K562 (cell line): Measurements from ENCODE around the gene HTT-AS. TPM values are rescaled to one million over a fixed set of nuclear protein-coding genes. Genes with fewer than 3 reads are reported as not detected.

Source experiments
- ATAC-seq: fragments of 200-7000 bp; cut with Tn5 transposase; 3 replicates; pipeline ENCODE4 v1.9.1; 2020; ENCODE audit warnings: moderate library complexity
- BruUV-seq: library from RNA; stranded (reverse); fragments of 400-500 nt; replicated peaks from 2 replicates; lab custom pipeline; 2021; lab: Mats Ljungman, UMichigan
- CTCF ChIA-PET: fragments of 300-600 bp; formaldehyde crosslinking; extraction: SDS; loops from one replicate; lab custom pipeline; 2021; ENCODE audit warnings: low intra/inter-chr PET ratio; lab: Yijun Ruan, JAX
- POLR2A ChIA-PET: fragments of 300-600, 350-650 bp; sonication (Branson Sonifier 250); formaldehyde crosslinking; extraction: SDS; loops from one replicate; lab custom pipeline; 2021; ENCODE audit warnings: antibody characterized with exemption, inconsistent platforms; lab: Yijun Ruan, JAX
- DNase-seq, 4 experiments: peaks; one replicate each; pipeline versions ENCODE4 v3.0.0 to v3.0.0-alpha.2; 2011 to 2018; ENCODE audit warnings: low spot score in 3 of 4, mixed read lengths in 3 of 4; ENCODE audit errors: extremely low read depth in 1 of 4
- FAIRE-seq: peaks from 2 replicates; lab custom pipeline; 2011; peaks lifted over from hg19 to GRCh38; lab: Jason Lieb, UNC
- H2AFZ ChIP-seq: 2 replicates; pipeline ENCODE4 v1.6.0; 2011; ENCODE audit warnings: low read depth, low read length, control low read depth, inconsistent platforms
- H3K27ac ChIP-seq: fragments of 200-600 bp; 3 replicates; pipeline ENCODE4 v1.8.0; 2011; ENCODE audit warnings: low read depth, mild to moderate bottlenecking, control low read depth, inconsistent platforms, low read length, moderate library complexity, mixed read lengths; ENCODE audit errors: extremely low read depth
- H3K27me3 ChIP-seq, 2 experiments: fragments of 300-600 bp in 1 of 2; 2 replicates in 1 of 2; 3 replicates in 1 of 2; pipeline versions ENCODE4 v1.6.0 to v1.8.0; 2011; ENCODE audit warnings: inconsistent platforms in 2 of 2, low read length in 2 of 2, mild to moderate bottlenecking in 1 of 2, mixed read lengths in 1 of 2, moderate library complexity in 1 of 2; ENCODE audit not compliant: control insufficient read depth in 2 of 2, insufficient read depth in 2 of 2
- H3K36me3 ChIP-seq: fragments of 300-600 bp; 3 replicates; pipeline ENCODE4 v1.8.0; 2011; ENCODE audit warnings: mild to moderate bottlenecking, low read length, inconsistent platforms; ENCODE audit not compliant: control insufficient read depth, insufficient read depth
- H3K4me1 ChIP-seq, 2 experiments: fragments of 200-600 bp in 1 of 2; replicated peaks in 1 of 2; 2 replicates in 1 of 2; 3 replicates in 1 of 2; pipeline versions ENCODE4 v1.5.1 to v1.8.0; 2011; ENCODE audit warnings: inconsistent platforms in 2 of 2, low read length in 2 of 2, mild to moderate bottlenecking in 1 of 2, mixed read lengths in 1 of 2, moderate library complexity in 1 of 2; ENCODE audit not compliant: control insufficient read depth in 2 of 2, insufficient read depth in 2 of 2
- H3K4me2 ChIP-seq: 2 replicates; pipeline ENCODE4 v1.6.1; 2011; ENCODE audit warnings: low read length, control low read depth, inconsistent platforms, mixed read lengths; ENCODE audit not compliant: insufficient read depth
- H3K4me3 ChIP-seq: fragments of 200-600 bp; sonication (generic), shearing (Covaris generic); 2 replicates; pipeline ENCODE4 v1.5.1; 2016; ENCODE audit warnings: control low read depth, inconsistent platforms
- H3K79me2 ChIP-seq: fragments of 200-600 bp; 3 replicates; pipeline ENCODE4 v1.8.0; 2011; ENCODE audit warnings: low read length, inconsistent platforms; ENCODE audit not compliant: control insufficient read depth, insufficient read depth
- H3K9ac ChIP-seq, 2 experiments: 2 replicates each; pipeline versions ENCODE4 v1.6.0 to v1.6.1; 2011; ENCODE audit warnings: low read depth in 2 of 2, low read length in 2 of 2, control low read depth in 1 of 2, inconsistent platforms in 1 of 2, mild to moderate bottlenecking in 1 of 2, mixed read lengths in 1 of 2; ENCODE audit not compliant: insufficient read depth in 1 of 2
- H3K9me1 ChIP-seq: one replicate; pipeline ENCODE4 v1.6.0; 2011; ENCODE audit warnings: inconsistent platforms, mild to moderate bottlenecking, low read length, moderate library complexity; ENCODE audit not compliant: control insufficient read depth, insufficient read depth
- H3K9me3 ChIP-seq: replicated peaks from 2 replicates; pipeline ENCODE4 v1.5.1; 2011; ENCODE audit warnings: low read depth, low read length, inconsistent platforms; ENCODE audit not compliant: control insufficient read depth, insufficient read depth
- H4K20me1 ChIP-seq: replicated peaks from 2 replicates; pipeline ENCODE4 v1.6.1; 2011; ENCODE audit warnings: low read length, inconsistent platforms, mixed read lengths; ENCODE audit not compliant: control insufficient read depth, insufficient read depth
- FOXA1 ChIP-seq: fragments of 450-650 bp; IDR thresholded peaks from 2 replicates; pipeline ENCODE4 v1.6.1; 2016; ENCODE audit warnings: mild to moderate bottlenecking, borderline replicate concordance
- FUS ChIP-seq: fragments of 200-400 bp; formaldehyde crosslinking; optimal IDR thresholded peaks from 2 replicates; pipeline ENCODE3; 2017; ENCODE audit warnings: low read depth, low read length
- KAT7 ChIP-seq: sonication (generic); formaldehyde crosslinking; IDR thresholded peaks from 2 replicates; pipeline ENCODE4 v1.8.0; 2022; ENCODE audit warnings: missing genetic modification reagents, mild to moderate bottlenecking, borderline replicate concordance
- MEIS2 ChIP-seq: fragments of 450-650 bp; IDR thresholded peaks from 2 replicates; pipeline ENCODE4 v1.6.1; 2014; ENCODE audit warnings: mild to moderate bottlenecking; ENCODE audit not compliant: partially characterized antibody
- PHF20 ChIP-seq: fragments of 450-650 bp; IDR thresholded peaks from 2 replicates; pipeline ENCODE4 v1.6.1; 2018; ENCODE audit not compliant: partially characterized antibody
- PHF21A ChIP-seq: fragments of 450-650 bp; IDR thresholded peaks from 2 replicates; pipeline ENCODE4 v1.6.1; 2017; ENCODE audit warnings: low read depth, borderline replicate concordance
- PPARD ChIP-seq: fragments of 250-450 bp; sonication (Bioruptor Pico); IDR thresholded peaks from 2 replicates; pipeline ENCODE4 v1.8.0; 2022; ENCODE audit warnings: inconsistent platforms, mild to moderate bottlenecking, moderate library complexity
- RFX5 ChIP-seq: IDR thresholded peaks from 2 replicates; pipeline ENCODE4 v1.6.1; 2011; ENCODE audit warnings: low read depth, mild to moderate bottlenecking, improper control_type of control experiment, low read length
- SMAD4 ChIP-seq: fragments of 250-450 bp; sonication (Bioruptor Pico); conservative IDR thresholded peaks from 2 replicates; pipeline ENCODE4 v1.8.0; 2021; ENCODE audit warnings: inconsistent platforms, mild to moderate bottlenecking, moderate library complexity
- SOX6 ChIP-seq: fragments of 450-650 bp; IDR thresholded peaks from 2 replicates; pipeline ENCODE4 v1.6.1; 2014; ENCODE audit warnings: mild to moderate bottlenecking
- TAF9B ChIP-seq: fragments of 450-650 bp; IDR thresholded peaks from 2 replicates; pipeline ENCODE4 v1.6.1; 2018; ENCODE audit warnings: mild to moderate bottlenecking; ENCODE audit not compliant: partially characterized antibody
- ZNF507 ChIP-seq: conservative IDR thresholded peaks from 2 replicates; pipeline ENCODE4 v1.6.1; 2017; ENCODE audit warnings: missing genetic modification characterization, missing compliant biosample characterization
- WGBS: fragments of 100-300 bp; shearing (Covaris generic); methylation state at CpG from one replicate; pipeline ENCODE4 v1.1.6; 2016; ENCODE audit warnings: low coverage, mixed read lengths; ENCODE audit not compliant: insufficient coverage; ENCODE audit errors: missing lambda C conversion rate; 5-methylcytosine and 5-hydroxymethylcytosine counted together
- in situ Hi-C: fragments of 300-500 bp; cut with MboI; formaldehyde crosslinking; loops from 4 replicates; pipeline ENCODE4 v1.15.0; 2018; ENCODE audit warnings: inconsistent platforms, mixed read lengths
- intact Hi-C: fragments of 100-400 bp; cut with micrococcal nuclease; formaldehyde crosslinking; loops from 2 replicates; pipeline ENCODE4 v1.14.2; 2022
- polyA plus RNA-seq, 8 experiments: library from polyadenylated mRNA; depleted of rRNA in 4 of 8; stranded (reverse) in 5 of 8; unstranded in 3 of 8; fragments of >200 nt; fragmentation: Nextera tagmentation in 2 of 8; fragmentation: Illumina TruSeq in 1 of 8; extraction: Ambion mirVana in 2 of 8; extraction: Trizol in 1 of 8; gene quantifications; 2 replicates each; pipeline versions ENCODE4 v1.2.1 to v1.2.3, GENCODE V29; 2011 to 2014; ENCODE audit warnings: inconsistent platforms in 1 of 8, missing spikeins in 1 of 8
- total RNA-seq, 7 experiments: library from RNA; depleted of rRNA in 6 of 7; stranded (reverse); fragments of >200 nt in 6 of 7; fragmentation: Illumina TruSeq in 2 of 7; extraction: Trizol in 2 of 7; gene quantifications; 2 replicates each; pipeline versions ENCODE4 v1.2.1 to v1.2.3, GENCODE V29; 2011 to 2021; ENCODE audit warnings: low replicate concordance in 1 of 7
- TF ChIP-seq, protein P1 (sequence below): sonication (generic); formaldehyde crosslinking; IDR thresholded peaks from 2 replicates; pipeline ENCODE4 v1.8.0; 2022; ENCODE audit warnings: mild to moderate bottlenecking, missing genetic modification reagents
- TF ChIP-seq, protein P2 (sequence below): sonication (generic); formaldehyde crosslinking; IDR thresholded peaks from 2 replicates; pipeline ENCODE4 v1.8.0; 2022; ENCODE audit warnings: missing genetic modification reagents, mild to moderate bottlenecking, borderline replicate concordance
- TF ChIP-seq, protein P3 (sequence below): sonication (generic); formaldehyde crosslinking; IDR thresholded peaks from 2 replicates; pipeline ENCODE4 v1.9.0; 2022; ENCODE audit warnings: mild to moderate bottlenecking, missing genetic modification reagents
- TF ChIP-seq, protein P4 (sequence below): fragments of 250-450 bp; sonication (Bioruptor Pico); IDR thresholded peaks from 2 replicates; pipeline ENCODE4 v1.5.0; 2020; ENCODE audit warnings: mild to moderate bottlenecking

The HTT-AS gene
- total and polyA plus RNA-seq, 9 of the 15 experiments (the other 6 are each of a cell fraction or from before 2014, with no cell fraction given) = not detected

DNA sequence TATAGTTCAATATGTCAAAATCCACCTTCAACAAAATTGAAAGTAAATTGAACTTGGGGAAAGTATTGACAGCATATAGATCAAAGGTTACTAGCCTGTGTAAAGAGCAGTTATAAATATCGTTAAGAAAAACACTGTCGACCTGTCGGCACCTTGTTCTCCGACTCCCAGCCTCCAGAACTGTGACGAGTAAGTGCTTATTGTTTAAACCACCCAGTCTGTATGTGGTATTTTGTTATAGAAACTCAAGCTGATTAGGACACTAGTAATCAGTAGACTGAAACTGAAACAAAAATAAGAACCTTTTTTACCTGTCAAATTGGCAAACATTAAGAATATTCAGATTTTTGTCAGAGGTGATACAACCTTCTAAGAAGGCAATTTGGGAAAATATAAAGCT lies 17.1 kb upstream of the HTT-AS start:
- Histone ChIP-seq H3K27me3 (no peaks in the 10 kb centered on the region), H2AFZ (no peak overlapping the region), H3K36me3 (peaks cover 25% of the 10 kb centered on the region), H3K4me1 (no peaks in the 10 kb centered on the region), H3K27ac (no peak overlapping the region), H4K20me1 (no peaks in the 10 kb centered on the region), H3K4me2 (no peak overlapping the region), H3K79me2 (no peaks in the 10 kb centered on the region), H3K9ac (no peak overlapping the region), H3K9me3 (no peaks in the 10 kb centered on the region), H3K9me1 (no peaks in the 10 kb centered on the region), H3K4me3 (no peak overlapping the region)
- CTCF ChIA-PET = no interaction called here
- POLR2A ChIA-PET = no interaction called here
- no peak for DNase-seq
- 74% methylated on average over 5 of the region's 5 CpGs for WGBS
- in situ Hi-C loops (no loop called here), intact Hi-C loops (no loop called here)
- FAIRE-seq = peak; percentile 11
- BruUV-seq = no TSS peak
- ATAC-seq = no peak
- TF ChIP-seq MEIS2 (no peak), PHF21A (no peak), FOXA1 (no peak), PHF20 (no peak), PPARD (no peak), TAF9B (no peak), FUS (no peak), SMAD4 (CRISPR knock-in tag) (no peak), RFX5 (no peak), ZNF507 (no peak), SOX6 (no peak), KAT7 (CRISPR knock-in tag) (no peak)
- TF ChIP-seq, protein P1, sequence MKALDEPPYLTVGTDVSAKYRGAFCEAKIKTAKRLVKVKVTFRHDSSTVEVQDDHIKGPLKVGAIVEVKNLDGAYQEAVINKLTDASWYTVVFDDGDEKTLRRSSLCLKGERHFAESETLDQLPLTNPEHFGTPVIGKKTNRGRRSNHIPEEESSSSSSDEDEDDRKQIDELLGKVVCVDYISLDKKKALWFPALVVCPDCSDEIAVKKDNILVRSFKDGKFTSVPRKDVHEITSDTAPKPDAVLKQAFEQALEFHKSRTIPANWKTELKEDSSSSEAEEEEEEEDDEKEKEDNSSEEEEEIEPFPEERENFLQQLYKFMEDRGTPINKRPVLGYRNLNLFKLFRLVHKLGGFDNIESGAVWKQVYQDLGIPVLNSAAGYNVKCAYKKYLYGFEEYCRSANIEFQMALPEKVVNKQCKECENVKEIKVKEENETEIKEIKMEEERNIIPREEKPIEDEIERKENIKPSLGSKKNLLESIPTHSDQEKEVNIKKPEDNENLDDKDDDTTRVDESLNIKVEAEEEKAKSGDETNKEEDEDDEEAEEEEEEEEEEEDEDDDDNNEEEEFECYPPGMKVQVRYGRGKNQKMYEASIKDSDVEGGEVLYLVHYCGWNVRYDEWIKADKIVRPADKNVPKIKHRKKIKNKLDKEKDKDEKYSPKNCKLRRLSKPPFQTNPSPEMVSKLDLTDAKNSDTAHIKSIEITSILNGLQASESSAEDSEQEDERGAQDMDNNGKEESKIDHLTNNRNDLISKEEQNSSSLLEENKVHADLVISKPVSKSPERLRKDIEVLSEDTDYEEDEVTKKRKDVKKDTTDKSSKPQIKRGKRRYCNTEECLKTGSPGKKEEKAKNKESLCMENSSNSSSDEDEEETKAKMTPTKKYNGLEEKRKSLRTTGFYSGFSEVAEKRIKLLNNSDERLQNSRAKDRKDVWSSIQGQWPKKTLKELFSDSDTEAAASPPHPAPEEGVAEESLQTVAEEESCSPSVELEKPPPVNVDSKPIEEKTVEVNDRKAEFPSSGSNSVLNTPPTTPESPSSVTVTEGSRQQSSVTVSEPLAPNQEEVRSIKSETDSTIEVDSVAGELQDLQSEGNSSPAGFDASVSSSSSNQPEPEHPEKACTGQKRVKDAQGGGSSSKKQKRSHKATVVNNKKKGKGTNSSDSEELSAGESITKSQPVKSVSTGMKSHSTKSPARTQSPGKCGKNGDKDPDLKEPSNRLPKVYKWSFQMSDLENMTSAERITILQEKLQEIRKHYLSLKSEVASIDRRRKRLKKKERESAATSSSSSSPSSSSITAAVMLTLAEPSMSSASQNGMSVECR = no peak
- TF ChIP-seq, protein P2, sequence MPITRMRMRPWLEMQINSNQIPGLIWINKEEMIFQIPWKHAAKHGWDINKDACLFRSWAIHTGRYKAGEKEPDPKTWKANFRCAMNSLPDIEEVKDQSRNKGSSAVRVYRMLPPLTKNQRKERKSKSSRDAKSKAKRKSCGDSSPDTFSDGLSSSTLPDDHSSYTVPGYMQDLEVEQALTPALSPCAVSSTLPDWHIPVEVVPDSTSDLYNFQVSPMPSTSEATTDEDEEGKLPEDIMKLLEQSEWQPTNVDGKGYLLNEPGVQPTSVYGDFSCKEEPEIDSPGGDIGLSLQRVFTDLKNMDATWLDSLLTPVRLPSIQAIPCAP (CRISPR knock-in tag) = no peak
- TF ChIP-seq, protein P3, sequence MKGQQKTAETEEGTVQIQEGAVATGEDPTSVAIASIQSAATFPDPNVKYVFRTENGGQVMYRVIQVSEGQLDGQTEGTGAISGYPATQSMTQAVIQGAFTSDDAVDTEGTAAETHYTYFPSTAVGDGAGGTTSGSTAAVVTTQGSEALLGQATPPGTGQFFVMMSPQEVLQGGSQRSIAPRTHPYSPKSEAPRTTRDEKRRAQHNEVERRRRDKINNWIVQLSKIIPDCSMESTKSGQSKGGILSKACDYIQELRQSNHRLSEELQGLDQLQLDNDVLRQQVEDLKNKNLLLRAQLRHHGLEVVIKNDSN (CRISPR knock-in tag) = no peak
- TF ChIP-seq, protein P4, sequence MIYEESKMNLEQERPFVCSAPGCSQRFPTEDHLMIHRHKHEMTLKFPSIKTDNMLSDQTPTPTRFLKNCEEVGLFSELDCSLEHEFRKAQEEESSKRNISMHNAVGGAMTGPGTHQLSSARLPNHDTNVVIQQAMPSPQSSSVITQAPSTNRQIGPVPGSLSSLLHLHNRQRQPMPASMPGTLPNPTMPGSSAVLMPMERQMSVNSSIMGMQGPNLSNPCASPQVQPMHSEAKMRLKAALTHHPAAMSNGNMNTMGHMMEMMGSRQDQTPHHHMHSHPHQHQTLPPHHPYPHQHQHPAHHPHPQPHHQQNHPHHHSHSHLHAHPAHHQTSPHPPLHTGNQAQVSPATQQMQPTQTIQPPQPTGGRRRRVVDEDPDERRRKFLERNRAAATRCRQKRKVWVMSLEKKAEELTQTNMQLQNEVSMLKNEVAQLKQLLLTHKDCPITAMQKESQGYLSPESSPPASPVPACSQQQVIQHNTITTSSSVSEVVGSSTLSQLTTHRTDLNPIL (CRISPR knock-in tag) = no peak
